Smooth muscle cell (in vitro differentiated cells): Measurements from ENCODE around the gene GATC. TPM values are rescaled to one million over a fixed set of nuclear protein-coding genes. Genes with fewer than 3 reads are reported as not detected.

Experiments used
- DNase-seq: peaks from one replicate; lab custom pipeline; 2025; ENCODE audit not compliant: unreplicated experiment; lab: John Stamatoyannopoulos, UW
- H2AFZ ChIP-seq: fragments of 200-600 bp; sonication (generic); 2 replicates; pipeline ENCODE4 v1.6.0; 2016; ENCODE audit warnings: antibody characterized with exemption, low read depth, mild to moderate bottlenecking
- H3F3A ChIP-seq: fragments of 200-600 bp; sonication (generic); 2 replicates; pipeline ENCODE4 v1.6.0; 2017; ENCODE audit warnings: antibody characterized with exemption, low read depth
- H3K27ac ChIP-seq: fragments of 200-600 bp; sonication (generic); 2 replicates; pipeline ENCODE4 v1.5.1; 2016; ENCODE audit warnings: low read depth, mild to moderate bottlenecking
- H3K27me3 ChIP-seq: fragments of 200-600 bp; sonication (generic); 2 replicates; pipeline ENCODE4 v1.6.1; 2016; ENCODE audit warnings: low read depth, mild to moderate bottlenecking
- H3K36me3 ChIP-seq: fragments of 200-600 bp; sonication (generic); 2 replicates; pipeline ENCODE4 v1.5.1; 2016; ENCODE audit warnings: low read depth
- H3K4me1 ChIP-seq: fragments of 200-600 bp; sonication (generic); 2 replicates; pipeline ENCODE4 v1.5.1; 2016; ENCODE audit warnings: low read depth
- H3K4me2 ChIP-seq: fragments of 200-600 bp; sonication (generic); 2 replicates; pipeline ENCODE4 v1.6.0; 2016; ENCODE audit warnings: mild to moderate bottlenecking
- H3K4me3 ChIP-seq: fragments of 200-600 bp; sonication (generic); 2 replicates; pipeline ENCODE4 v1.5.1; 2016; ENCODE audit warnings: mild to moderate bottlenecking
- H3K79me2 ChIP-seq: fragments of 200-600 bp; sonication (generic); 2 replicates; pipeline ENCODE4 v1.6.0; 2016; ENCODE audit warnings: low read depth, mild to moderate bottlenecking
- H3K9ac ChIP-seq: fragments of 200-600 bp; sonication (generic); 2 replicates; pipeline ENCODE4 v1.6.0; 2016; ENCODE audit warnings: low read depth
- H3K9me3 ChIP-seq: fragments of 200-600 bp; sonication (generic); replicated peaks from 2 replicates; pipeline ENCODE4 v1.5.1; 2016; ENCODE audit warnings: low read depth
- H4K20me1 ChIP-seq: fragments of 200-600 bp; sonication (generic); 2 replicates; pipeline ENCODE4 v1.6.0; 2016; ENCODE audit warnings: low read depth
- WGBS: methylation state at CpG from one replicate; pipeline ENCODE4 v1.1.7; 2016; ENCODE audit warnings: low lambda C conversion rate; 5-methylcytosine and 5-hydroxymethylcytosine counted together
- polyA plus RNA-seq: library from polyadenylated mRNA; unstranded; fragments of >200 nt; fragmentation: Nextera tagmentation; extraction: Ambion mirVana; gene quantifications from 2 replicates; pipeline ENCODE4 v1.2.1, GENCODE V29; 2016
- total RNA-seq: library from RNA; depleted of rRNA; stranded (reverse); fragments of >200 nt; gene quantifications from 2 replicates; pipeline ENCODE4 v1.2.3, GENCODE V29; 2014
- TF ChIP-seq, protein P1 (sequence below): fragments of 200-600 bp; sonication (generic); IDR thresholded peaks from 2 replicates; pipeline ENCODE4 v1.5.1; 2017; ENCODE audit warnings: borderline replicate concordance, mild to moderate bottlenecking, antibody characterized with exemption; ENCODE audit not compliant: insufficient read depth, poor library complexity, severe bottlenecking

GATC gene
- total and polyA plus RNA-seq, 2 experiments from 2014 or later: 10.3 to 22.2 TPM

DNA sequence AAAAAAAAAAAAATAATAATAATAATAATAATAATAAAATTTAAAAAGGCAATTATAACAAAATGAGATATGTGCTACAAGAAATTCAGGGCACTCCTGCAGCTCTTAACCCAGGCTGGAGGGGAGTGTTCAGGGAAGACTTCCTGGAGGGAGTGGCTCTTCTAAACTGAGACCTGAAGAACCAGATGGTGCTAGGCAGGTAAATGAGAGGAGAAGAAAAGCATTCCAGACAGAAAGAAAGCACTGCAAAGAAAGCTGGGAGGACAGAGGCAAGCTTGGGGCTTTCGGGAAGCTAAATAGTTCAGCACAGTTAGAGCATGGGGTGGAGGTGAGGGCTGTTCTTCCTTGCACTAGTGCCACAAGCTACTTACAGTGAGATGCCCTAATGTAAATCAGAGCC, 33.2 kb downstream of the GATC start:
- Histone ChIP-seq H2AFZ (no peak overlapping the region), H3K9me3 (no peaks in the 10 kb centered on the region), H3K4me3 (no peak overlapping the region), H3K27ac (no peak overlapping the region), H3K4me1 (no peaks in the 10 kb centered on the region), H3K27me3 (no peaks in the 10 kb centered on the region), H4K20me1 (no peaks in the 10 kb centered on the region), H3K9ac (no peak overlapping the region), H3K36me3 (no peaks in the 10 kb centered on the region), H3F3A (no peaks in the 10 kb centered on the region), H3K4me2 (no peak overlapping the region), H3K79me2 (peaks cover 11% of the 10 kb centered on the region)
- DNase-seq: no peak
- 79% methylated on average over 1 of the region's 1 CpG for WGBS
- TF ChIP-seq, protein P1, sequence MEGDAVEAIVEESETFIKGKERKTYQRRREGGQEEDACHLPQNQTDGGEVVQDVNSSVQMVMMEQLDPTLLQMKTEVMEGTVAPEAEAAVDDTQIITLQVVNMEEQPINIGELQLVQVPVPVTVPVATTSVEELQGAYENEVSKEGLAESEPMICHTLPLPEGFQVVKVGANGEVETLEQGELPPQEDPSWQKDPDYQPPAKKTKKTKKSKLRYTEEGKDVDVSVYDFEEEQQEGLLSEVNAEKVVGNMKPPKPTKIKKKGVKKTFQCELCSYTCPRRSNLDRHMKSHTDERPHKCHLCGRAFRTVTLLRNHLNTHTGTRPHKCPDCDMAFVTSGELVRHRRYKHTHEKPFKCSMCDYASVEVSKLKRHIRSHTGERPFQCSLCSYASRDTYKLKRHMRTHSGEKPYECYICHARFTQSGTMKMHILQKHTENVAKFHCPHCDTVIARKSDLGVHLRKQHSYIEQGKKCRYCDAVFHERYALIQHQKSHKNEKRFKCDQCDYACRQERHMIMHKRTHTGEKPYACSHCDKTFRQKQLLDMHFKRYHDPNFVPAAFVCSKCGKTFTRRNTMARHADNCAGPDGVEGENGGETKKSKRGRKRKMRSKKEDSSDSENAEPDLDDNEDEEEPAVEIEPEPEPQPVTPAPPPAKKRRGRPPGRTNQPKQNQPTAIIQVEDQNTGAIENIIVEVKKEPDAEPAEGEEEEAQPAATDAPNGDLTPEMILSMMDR: no peak

DNA sequence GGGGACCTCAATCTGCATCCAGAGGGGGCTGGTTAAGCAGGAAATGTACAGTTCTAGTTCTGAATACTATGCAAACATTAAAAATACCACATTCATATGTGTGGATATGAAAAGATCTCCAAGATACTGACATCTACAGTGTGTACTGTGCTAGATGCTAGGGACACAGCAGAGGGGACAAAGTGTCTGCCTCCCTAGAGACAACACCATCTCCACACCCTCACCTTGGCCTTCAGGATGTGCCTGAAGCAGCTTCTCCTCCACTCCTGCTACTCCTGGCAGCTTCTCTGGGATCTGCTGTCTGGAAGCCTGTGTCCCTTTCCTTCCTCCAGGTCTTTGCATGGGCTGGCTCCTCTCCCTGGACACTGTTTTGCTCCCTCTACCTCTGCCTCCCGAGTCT, 34.0 kb downstream of the GATC start:
- Histone ChIP-seq H3K9ac (no peak overlapping the region), H3K27ac (no peak overlapping the region), H3K9me3 (no peaks in the 10 kb centered on the region), H3K4me1 (no peaks in the 10 kb centered on the region), H3K79me2 (peaks cover 10% of the 10 kb centered on the region), H3K27me3 (no peaks in the 10 kb centered on the region), H3K36me3 (no peaks in the 10 kb centered on the region), H4K20me1 (no peaks in the 10 kb centered on the region), H3F3A (no peaks in the 10 kb centered on the region), H3K4me2 (no peak overlapping the region), H2AFZ (no peak overlapping the region), H3K4me3 (no peak overlapping the region)
- TF ChIP-seq, protein P1: no peak
- DNase-seq: no peak
- 88% methylated on average over 1 of the region's 1 CpG for WGBS

DNA sequence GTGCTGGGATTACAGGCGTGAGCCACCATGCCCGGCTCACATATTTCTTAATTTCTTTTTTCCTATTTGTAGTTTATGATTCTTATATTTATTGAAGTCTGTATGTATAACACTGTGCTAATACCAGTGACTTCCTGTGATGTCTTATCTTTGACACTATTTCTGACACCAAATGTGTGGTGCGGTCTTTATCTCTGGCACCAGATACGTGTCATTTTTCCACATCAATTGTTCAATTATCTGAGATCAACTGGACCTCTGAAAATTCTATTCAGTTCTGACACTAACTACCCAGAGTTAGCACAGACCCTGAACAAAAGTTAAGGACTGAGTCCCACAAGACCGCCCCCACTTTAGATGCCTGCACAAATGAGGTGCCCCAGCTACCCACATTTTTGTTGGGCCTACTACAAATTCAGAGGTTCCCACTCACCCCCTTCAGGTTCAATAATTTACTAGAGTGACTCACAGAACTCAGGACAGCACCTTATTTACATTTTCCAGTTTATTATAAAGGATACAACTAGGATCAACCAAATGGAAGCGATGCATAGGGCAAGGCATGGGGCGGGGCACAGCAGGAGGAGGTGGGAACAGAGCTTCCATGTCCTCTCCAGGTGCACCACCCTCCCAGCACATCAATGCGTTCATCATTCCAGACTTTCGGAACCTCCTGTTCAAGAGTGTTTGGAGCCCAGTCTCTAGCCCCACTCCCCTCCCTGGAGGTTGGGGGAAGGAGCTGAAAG, 35.0 kb downstream of the GATC start:
- Histone ChIP-seq H2AFZ (no peak overlapping the region), H3K4me2 (no peak overlapping the region), H3K9me3 (no peaks in the 10 kb centered on the region), H4K20me1 (no peaks in the 10 kb centered on the region), H3K9ac (no peak overlapping the region), H3K27me3 (no peaks in the 10 kb centered on the region), H3K4me1 (no peaks in the 10 kb centered on the region), H3K27ac (no peak overlapping the region), H3K79me2 (peaks cover 11% of the 10 kb centered on the region), H3K4me3 (no peak overlapping the region), H3K36me3 (no peaks in the 10 kb centered on the region), H3F3A (no peaks in the 10 kb centered on the region)
- WGBS: 98% methylated on average over 9 of the region's 9 CpGs
- TF ChIP-seq, protein P1: no peak
- no peak for DNase-seq

DNA sequence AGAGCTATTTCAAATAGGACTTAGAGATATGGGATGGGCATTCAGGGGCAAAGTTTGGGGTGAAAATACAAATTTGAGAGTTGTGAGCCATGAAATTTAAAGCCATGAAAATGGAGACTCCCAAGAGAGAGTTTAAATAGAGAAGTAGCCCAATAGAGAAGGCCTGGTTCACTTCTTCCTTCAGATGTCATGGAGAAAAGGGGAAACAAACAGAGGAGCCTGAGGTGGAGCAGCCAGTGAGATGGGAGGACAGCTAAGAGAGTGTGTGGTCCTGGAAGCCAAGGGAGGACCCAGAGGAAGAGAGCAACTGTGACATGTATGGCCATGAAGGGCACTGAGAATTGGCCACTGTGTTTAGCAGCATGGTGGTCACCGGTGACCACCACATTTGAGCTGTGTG, 37.4 kb downstream of the GATC start:
- WGBS: 100% methylated on average over 1 of the region's 1 CpG
- TF ChIP-seq, protein P1: no peak

More for the DNA sequence above, 37.4 kb downstream of the GATC start:
- Histone ChIP-seq H3K4me2 (no peak overlapping the region), H3K9ac (no peak overlapping the region), H4K20me1 (no peaks in the 10 kb centered on the region), H3K79me2 (peaks cover 3% of the 10 kb centered on the region), H2AFZ (no peak overlapping the region), H3K9me3 (no peaks in the 10 kb centered on the region), H3K36me3 (no peaks in the 10 kb centered on the region), H3K4me1 (no peaks in the 10 kb centered on the region), H3K27me3 (no peaks in the 10 kb centered on the region), H3K27ac (no peak overlapping the region), H3F3A (no peaks in the 10 kb centered on the region), H3K4me3 (no peak overlapping the region)
- no peak for DNase-seq
